ENCODE results near the gene PPP1R8. TPM values are rescaled to one million over a fixed set of nuclear protein-coding genes. Genes with fewer than 3 reads are reported as not detected.
"Not testable (repeated sequence)": the region's sequence is repeated elsewhere in the genome, so short reads cannot be mapped to it uniquely, and the experiment has no call there.

The PPP1R8 gene
- total RNA-seq, 2 experiments from 2014 or later, result 34.1 to 35.8 TPM

DNA sequence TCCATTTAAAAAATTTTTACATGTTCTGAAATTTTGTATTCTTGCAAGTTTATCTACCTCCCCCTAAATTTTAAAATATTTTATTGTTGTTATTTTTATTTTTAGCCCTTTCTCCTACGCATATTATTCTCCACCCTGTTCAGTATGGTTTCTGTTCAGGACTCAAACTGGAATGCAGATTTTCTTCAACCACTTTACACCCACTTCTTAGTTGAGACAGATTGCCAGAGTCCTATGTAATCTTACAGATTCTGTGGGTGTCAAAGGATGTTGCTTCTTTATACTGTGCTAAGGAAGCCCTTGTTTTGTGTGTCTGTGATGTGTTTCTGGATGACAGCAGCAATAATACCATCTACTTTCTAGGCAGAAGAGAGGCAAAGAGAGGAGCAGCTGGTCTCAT, 20.7 kb upstream of the PPP1R8 start:
- no peak overlapping the region for H3K4me3 Mint-ChIP-seq
- no peaks in the 10 kb centered on the region for H3K27me3 Mint-ChIP-seq (ENCODE audit: low read depth)
- no peaks in the 10 kb centered on the region for H3K9me3 Mint-ChIP-seq
- H3K4me1 Mint-ChIP-seq (ENCODE audit: low read depth), result peaks cover under 1% of the 10 kb centered on the region
- peaks cover 12% of the 10 kb centered on the region for H3K36me3 Mint-ChIP-seq (ENCODE audit: low read depth)
- no peak overlapping the region for H3K27ac Mint-ChIP-seq
- intact Hi-C loops (cut with micrococcal nuclease), result no loop called here
- DNase-seq, result no peak
- CTCF ChIA-PET, result interaction anchor here (0.7 kb wide), 1 partner anchor 162 kb away, joined by 7 read pairs; no protein-coding TSS in a partner anchor

DNA sequence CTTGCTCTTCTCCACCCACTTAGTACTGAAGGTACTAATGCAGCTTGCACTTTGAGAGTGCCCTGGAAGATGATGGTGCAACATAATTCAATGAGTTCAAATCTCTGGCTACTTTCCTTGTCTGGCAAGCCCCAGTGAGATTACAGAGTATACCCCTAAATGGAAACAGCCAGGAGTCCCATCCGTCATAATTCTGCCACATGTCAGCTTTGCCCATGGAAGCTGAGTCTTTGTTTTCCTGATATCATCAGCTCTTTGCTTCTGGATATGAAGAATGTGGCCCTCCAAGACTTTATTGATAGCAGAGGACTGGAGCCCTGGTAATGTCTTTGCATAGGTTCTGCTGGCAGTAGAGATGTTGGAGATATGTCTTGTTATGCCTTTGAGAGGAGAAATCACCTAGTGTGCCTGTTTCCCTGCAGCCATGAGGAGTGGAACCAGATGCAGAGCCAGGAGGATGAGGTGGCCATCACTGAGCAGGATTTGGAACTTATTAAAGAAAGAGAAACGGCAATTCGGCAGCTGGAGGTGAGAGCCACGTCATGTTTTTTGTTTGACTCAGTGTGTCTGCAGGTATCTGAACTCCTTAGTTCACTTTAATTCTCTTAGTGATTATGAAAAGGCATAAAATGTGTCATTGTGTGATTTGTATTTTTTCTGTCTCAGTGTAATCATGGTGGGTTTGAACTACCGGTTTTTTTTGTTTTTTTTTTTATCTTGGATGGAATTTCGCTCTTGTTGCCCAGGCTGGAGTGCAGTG, 18.7 kb upstream of the PPP1R8 start:
- CTCF ChIA-PET, result interaction anchor here (0.6 kb wide), 1 partner anchor 137 kb away, joined by 4 read pairs; no protein-coding TSS in a partner anchor
- intact Hi-C loops (cut with micrococcal nuclease), result no loop called here
- Mint-ChIP-seq H3K9me3 (no peaks in the 10 kb centered on the region), H3K27ac (no peak overlapping the region), H3K27me3 (ENCODE audit: low read depth) (no peaks in the 10 kb centered on the region), H3K4me1 (ENCODE audit: low read depth) (no peaks in the 10 kb centered on the region), H3K36me3 (ENCODE audit: low read depth) (peaks cover 9% of the 10 kb centered on the region), H3K4me3 (no peak overlapping the region)
- no peak for DNase-seq

DNA sequence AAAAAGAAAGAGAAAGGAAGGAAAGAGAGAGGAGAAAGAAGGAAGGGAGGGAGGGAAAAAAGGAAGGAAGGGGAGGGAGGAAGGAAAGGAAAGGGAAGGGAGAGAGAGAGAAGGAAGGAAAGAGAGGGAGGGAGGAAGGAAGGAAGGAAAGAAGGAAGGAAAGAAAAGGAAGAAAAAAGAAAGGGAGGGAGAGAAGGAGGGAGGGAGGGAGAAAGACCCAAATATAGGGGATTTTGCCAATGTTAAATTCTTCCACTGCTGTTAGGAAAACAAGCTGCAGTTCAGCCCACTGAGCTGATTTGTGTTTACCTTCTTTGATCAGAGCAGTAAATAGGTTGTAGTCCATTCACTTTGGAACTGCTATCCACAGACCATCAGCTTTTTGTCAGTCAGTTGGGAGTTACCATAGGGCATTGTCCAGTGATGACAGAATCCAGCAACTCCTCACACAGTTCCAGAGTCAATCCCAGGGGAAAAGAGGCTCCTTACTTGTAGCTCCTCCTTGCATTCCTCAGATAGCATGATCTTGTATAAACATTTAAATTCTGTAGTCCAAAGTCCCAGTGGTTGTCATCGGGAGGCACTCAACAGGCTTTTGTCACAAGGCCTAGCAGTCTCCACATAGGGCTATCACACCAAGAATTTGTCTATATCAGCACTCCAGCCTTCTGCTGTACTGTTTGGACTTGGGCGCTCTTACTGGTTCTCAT, 13.5 kb upstream of the PPP1R8 start:
- Mint-ChIP-seq H3K4me1 (ENCODE audit: low read depth) (no peaks in the 10 kb centered on the region), H3K9me3 (no peaks in the 10 kb centered on the region), H3K27me3 (ENCODE audit: low read depth) (no peaks in the 10 kb centered on the region), H3K36me3 (ENCODE audit: low read depth) (peaks cover 18% of the 10 kb centered on the region), H3K27ac (no peak overlapping the region), H3K4me3 (no peak overlapping the region)
- DNase-seq, result no peak
- intact Hi-C loops (cut with micrococcal nuclease), result no loop called here
- CTCF ChIA-PET, result interaction anchor here (0.5 kb wide), 1 partner anchor 55 kb away, joined by 4 read pairs; no protein-coding TSS in a partner anchor

DNA sequence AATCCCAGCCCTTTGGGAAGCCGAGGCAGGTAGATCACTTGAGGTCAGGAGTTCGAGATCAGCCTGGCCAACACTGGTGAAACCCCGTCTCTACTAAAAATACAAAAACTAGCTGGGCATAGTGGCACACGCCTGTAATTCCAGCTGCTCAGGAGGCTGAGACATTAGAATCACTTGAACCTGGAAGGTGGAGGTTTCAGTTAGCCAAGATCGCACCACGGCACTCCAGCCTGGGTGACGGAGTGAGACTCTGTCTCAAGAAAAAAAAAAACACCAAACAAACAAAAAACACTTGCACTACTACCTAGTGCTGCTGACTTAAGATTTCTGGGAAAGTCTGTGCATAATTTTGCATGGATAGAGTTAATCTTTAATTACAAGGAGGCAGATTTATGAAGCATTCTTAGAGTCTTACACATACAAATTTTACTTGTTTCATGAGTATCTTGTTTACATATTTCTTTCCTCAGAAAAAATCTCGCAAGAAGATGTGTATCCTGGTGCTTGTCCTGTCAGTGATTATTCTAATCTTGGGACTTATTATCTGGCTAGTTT, 8.7 kb upstream of the PPP1R8 start:
- no peaks in the 10 kb centered on the region for H3K4me1 Mint-ChIP-seq (ENCODE audit: low read depth)
- intact Hi-C loops (cut with micrococcal nuclease), result no loop called here
- H3K27ac Mint-ChIP-seq, result no peak overlapping the region
- no peak overlapping the region for H3K4me3 Mint-ChIP-seq
- H3K36me3 Mint-ChIP-seq (ENCODE audit: low read depth), result peaks cover 13% of the 10 kb centered on the region
- CTCF ChIA-PET, result no interaction called here
- H3K27me3 Mint-ChIP-seq (ENCODE audit: low read depth), result no peaks in the 10 kb centered on the region
- H3K9me3 Mint-ChIP-seq, result no peaks in the 10 kb centered on the region
- DNase-seq, result no peak

DNA sequence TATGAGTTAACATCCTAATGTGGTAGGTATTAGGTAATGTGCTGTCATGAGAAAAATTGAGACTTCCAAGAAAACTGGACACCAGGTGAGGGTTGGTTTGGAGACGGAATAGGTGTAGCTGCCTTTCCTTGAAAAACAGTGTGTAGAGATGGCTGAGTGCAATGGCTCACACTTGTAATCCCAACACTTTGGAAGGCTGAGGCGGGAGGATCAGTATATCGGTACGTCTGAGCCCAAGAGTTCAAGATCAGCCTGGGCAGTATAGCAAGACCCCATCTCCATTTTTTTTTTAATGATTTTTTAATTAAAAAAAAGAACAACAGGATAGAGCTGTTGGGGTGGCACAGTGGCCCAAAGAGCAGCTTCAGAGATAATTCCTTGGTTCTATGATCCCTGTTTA, 6.8 kb upstream of the PPP1R8 start:
- H3K27me3 Mint-ChIP-seq (ENCODE audit: low read depth), result no peaks in the 10 kb centered on the region
- H3K36me3 Mint-ChIP-seq (ENCODE audit: low read depth), result peaks cover 7% of the 10 kb centered on the region
- H3K4me3 Mint-ChIP-seq, result no peak overlapping the region
- CTCF ChIA-PET, result interaction anchor here (0.5 to 0.6 kb wide), 2 partner anchors 253 to 1360 kb away, joined by 3 to 4 read pairs; no protein-coding TSS in a partner anchor
- H3K27ac Mint-ChIP-seq, result no peak overlapping the region
- no peaks in the 10 kb centered on the region for H3K9me3 Mint-ChIP-seq
- H3K4me1 Mint-ChIP-seq (ENCODE audit: low read depth), result no peaks in the 10 kb centered on the region
- intact Hi-C loops (cut with micrococcal nuclease), result no loop called here
- no peak for DNase-seq

DNA sequence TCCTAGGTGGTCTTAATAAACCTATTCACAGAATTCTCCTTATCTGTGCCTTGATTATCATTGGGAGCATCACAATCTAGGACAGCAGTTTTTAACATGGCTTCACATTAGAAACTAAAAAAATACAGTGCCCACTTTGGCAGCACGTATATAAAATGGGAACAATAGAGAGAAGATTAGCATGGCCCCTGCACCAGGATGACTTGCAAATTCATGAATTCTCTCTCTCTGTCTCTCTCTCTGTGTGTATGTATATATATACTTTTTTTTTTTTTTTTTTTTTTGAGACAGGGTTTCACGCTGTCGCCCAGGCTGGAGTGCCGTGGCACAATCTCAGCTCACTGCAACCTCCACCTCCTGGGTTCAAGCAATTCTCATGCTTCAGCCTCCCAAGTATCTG, 6.2 kb upstream of the PPP1R8 start:
- no peaks in the 10 kb centered on the region for H3K4me1 Mint-ChIP-seq (ENCODE audit: low read depth)
- H3K27me3 Mint-ChIP-seq (ENCODE audit: low read depth), result no peaks in the 10 kb centered on the region
- H3K4me3 Mint-ChIP-seq, result no peak overlapping the region
- intact Hi-C loops (cut with micrococcal nuclease), result no loop called here
- H3K36me3 Mint-ChIP-seq (ENCODE audit: low read depth), result peaks cover 5% of the 10 kb centered on the region
- H3K27ac Mint-ChIP-seq, result no peak overlapping the region
- DNase-seq, result no peak
- CTCF ChIA-PET, result interaction anchor here (0.6 kb wide), 2 partner anchors 196 to 1360 kb away, joined by 3 to 4 read pairs; no protein-coding TSS in a partner anchor
- H3K9me3 Mint-ChIP-seq, result no peaks in the 10 kb centered on the region

DNA sequence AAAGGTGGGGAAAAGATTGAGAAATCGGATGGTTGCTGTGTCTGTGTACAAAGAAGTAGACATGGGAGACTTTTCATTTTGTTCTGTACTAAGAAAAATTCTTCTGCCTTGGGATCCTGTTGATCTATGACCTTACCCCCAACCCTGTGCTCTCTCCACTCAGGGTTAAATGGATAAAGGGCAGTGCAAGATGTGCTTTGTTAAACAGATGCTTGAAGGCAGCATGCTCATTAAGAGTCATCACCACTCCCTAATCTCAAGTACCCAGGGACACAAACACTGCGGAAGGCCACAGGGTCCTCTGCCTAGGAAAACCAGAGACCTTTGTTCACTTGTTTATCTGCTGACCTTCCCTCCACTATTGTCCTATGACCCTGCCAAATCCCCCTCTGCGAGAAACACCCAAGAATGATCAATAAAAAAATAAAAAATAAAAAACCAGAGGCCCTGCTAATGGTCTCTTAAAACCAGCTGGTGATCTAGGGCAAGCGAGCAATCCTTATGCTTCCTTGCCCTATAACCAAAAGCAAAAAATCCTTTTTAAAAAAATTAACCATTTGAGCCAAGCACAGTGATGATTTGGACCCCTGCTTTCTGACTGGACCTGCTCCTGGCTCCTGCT, 1.1 kb upstream of the PPP1R8 start:
- H3K4me3 Mint-ChIP-seq, result peak overlapping the region; percentile 95
- CTCF ChIA-PET; DNase-seq; H3K27me3 Mint-ChIP-seq (ENCODE audit: low read depth); H3K36me3 Mint-ChIP-seq (ENCODE audit: low read depth); H3K9me3 Mint-ChIP-seq; intact Hi-C loops (cut with micrococcal nuclease): not testable (repeated sequence)
- H3K4me1 Mint-ChIP-seq (ENCODE audit: low read depth), result peaks cover 27% of the 10 kb centered on the region
- peak overlapping the region; percentile 87 for H3K27ac Mint-ChIP-seq

DNA sequence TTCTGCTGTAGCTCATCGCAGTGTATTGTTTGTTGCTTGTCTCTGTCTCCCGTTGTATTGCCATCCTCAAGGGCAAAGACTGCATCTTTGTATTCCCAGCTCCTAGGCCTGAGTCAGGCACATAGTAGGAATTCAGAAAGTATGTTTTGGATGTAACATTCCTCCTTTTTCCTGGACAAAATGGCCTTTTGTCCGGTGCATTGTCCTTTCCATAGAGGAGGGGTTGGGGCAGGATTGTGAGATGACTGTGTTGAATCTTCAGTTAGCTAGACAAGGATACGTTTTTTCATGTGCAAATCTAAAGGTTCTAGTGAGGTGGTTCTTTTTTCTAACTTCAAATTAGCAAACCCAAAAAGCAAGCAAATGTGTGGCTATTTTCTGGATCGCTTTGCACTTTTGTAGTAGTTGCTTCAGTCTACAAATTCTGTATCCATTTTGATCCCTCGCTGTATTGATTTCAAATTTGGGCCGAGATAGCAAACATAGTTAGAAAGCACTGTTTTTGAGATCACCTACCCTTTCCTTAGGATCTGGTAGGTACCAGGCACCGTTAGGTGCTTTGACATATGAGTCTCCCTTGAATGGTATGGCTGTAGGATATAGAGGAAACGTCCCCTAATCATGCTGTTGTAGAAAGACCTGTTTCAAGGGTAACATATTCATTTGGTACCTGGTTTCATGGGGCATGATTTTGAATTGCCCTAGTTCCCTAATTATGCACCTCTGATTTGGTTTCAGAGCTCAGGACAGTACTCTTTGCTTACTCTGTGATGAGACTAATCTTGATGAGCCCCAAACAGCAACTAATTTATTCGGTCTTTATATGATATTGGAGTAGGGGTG, 1.2 kb downstream of the PPP1R8 start:
- intact Hi-C loops (cut with micrococcal nuclease), result loop anchor here (2.0 kb wide), 1 partner anchor 33 kb away; no protein-coding TSS in a partner anchor
- Mint-ChIP-seq H3K4me3 (peak overlapping the region; percentile 95), H3K4me1 (ENCODE audit: low read depth) (peaks cover 43% of the 10 kb centered on the region), H3K9me3 (no peaks in the 10 kb centered on the region), H3K27ac (peak overlapping the region; percentile 87), H3K27me3 (ENCODE audit: low read depth) (no peaks in the 10 kb centered on the region), H3K36me3 (ENCODE audit: low read depth) (peaks cover 15% of the 10 kb centered on the region)
- DNase-seq, result no peak
- CTCF ChIA-PET, result interaction anchor here (0.9 kb wide), 1 partner anchor 788 kb away, joined by 4 read pairs; no protein-coding TSS in a partner anchor

DNA sequence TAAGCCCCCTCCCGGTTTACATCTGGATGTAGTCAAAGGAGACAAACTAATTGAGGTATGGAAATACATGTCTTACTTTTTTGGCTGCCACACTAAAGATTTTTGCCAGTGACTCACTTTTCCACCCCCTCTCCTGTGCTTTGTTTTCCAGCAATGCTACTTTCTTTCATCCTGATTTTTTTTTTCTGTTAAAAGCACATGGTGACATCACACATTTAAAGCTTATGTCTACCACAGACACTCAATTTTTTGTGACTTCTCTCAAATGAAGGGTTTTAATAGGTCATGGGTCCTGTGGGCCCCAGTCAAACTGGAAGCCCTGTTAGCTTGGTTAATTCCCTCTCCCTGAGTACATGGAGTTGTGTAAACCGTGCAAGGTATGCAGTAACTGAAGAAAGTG, 2.2 kb downstream of the PPP1R8 start:
- CTCF ChIA-PET, result no interaction called here

DNA sequence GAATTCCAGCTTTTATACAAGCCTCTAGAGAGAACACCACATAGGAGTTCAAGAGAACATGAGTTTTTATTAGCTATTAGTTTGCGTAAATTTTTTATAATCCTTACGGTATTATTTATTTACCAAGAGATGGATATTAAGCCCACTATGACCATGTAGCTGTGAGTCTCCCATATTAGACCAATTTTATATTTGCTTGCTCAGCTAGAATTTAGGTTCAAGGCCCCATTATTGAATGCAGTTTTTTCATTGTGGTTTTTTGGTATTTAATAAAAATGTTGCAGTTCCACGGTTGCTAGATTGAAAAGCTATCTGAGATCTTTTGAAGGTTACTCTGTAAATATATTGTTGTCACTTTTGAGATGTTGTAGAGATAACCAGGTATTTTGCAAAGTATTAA, 2.9 kb downstream of the PPP1R8 start:
- H3K4me3 Mint-ChIP-seq, result no peak overlapping the region
- H3K27me3 Mint-ChIP-seq (ENCODE audit: low read depth), result no peaks in the 10 kb centered on the region
- intact Hi-C loops (cut with micrococcal nuclease), result no loop called here
- no peaks in the 10 kb centered on the region for H3K9me3 Mint-ChIP-seq
- H3K36me3 Mint-ChIP-seq (ENCODE audit: low read depth), result peaks cover 21% of the 10 kb centered on the region
- CTCF ChIA-PET, result no interaction called here
- no peak overlapping the region for H3K27ac Mint-ChIP-seq
- H3K4me1 Mint-ChIP-seq (ENCODE audit: low read depth), result peaks cover 43% of the 10 kb centered on the region
- DNase-seq, result no peak

More for the DNA sequence above, 2.2 kb downstream of the PPP1R8 start:
- no peaks in the 10 kb centered on the region for H3K9me3 Mint-ChIP-seq
- peak overlapping the region; percentile 1 for H3K4me3 Mint-ChIP-seq
- DNase-seq, result no peak
- H3K36me3 Mint-ChIP-seq (ENCODE audit: low read depth), result peaks cover 18% of the 10 kb centered on the region
- H3K27ac Mint-ChIP-seq, result peak overlapping the region; percentile 2
- intact Hi-C loops (cut with micrococcal nuclease), result no loop called here
- H3K27me3 Mint-ChIP-seq (ENCODE audit: low read depth), result no peaks in the 10 kb centered on the region
- peaks cover 43% of the 10 kb centered on the region for H3K4me1 Mint-ChIP-seq (ENCODE audit: low read depth)

DNA sequence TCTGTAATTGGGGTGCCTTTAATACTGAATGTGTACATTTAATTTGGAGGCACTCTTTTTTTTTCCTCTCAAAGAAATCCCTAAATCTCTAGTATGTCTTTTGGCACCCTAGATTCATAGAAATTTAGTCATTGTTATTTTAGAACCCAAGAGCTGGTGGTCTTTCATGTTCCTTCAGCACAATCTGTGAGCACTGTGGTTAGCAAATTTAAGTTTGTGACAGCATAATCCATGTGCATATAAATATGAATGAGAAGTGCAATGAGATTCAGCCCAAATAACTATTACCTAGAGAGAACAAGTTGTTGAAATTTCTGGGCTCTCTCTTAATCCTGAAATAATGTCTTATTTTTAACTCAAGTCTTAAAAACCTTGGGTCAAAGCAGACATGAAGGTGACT, 4.5 kb downstream of the PPP1R8 start:
- Mint-ChIP-seq H3K36me3 (ENCODE audit: low read depth) (peaks cover 29% of the 10 kb centered on the region), H3K4me1 (ENCODE audit: low read depth) (peaks cover 43% of the 10 kb centered on the region), H3K27me3 (ENCODE audit: low read depth) (no peaks in the 10 kb centered on the region), H3K27ac (no peak overlapping the region), H3K4me3 (no peak overlapping the region), H3K9me3 (no peaks in the 10 kb centered on the region)
- intact Hi-C loops (cut with micrococcal nuclease), result no loop called here
- DNase-seq, result no peak
- CTCF ChIA-PET, result no interaction called here

All from activated naive CD4-positive, alpha-beta T cell treated with anti-CD3 and anti-CD28 coated beads for 36 hours (primary cell).